Psoas muscle (tissue), 8 donors: ENCODE data around the gene MOCS3. TPM values are rescaled to one million over a fixed set of nuclear protein-coding genes. Genes with fewer than 3 reads are reported as not detected.

Experiments
- ATAC-seq, 4 donors: fragments of 200-7000 bp; cut with Tn5 transposase; one replicate each; pipeline ENCODE4 v1.9.1; 2020; ENCODE audit warnings: moderate library complexity in 3 of 4, mild to moderate bottlenecking in 2 of 4
- DNase-seq, 2 donors: peaks; one replicate each; pipeline ENCODE4 v3.0.0-alpha.2; 2020
- H3K27ac ChIP-seq: fragments of 200-600 bp; one replicate; pipeline ENCODE4 v1.8.0; 2022
- H3K27me3 ChIP-seq, 3 donors: fragments of 200-600 bp in 1 of 3; one replicate each; pipeline versions ENCODE4 v1.6.1 to v1.8.0; 2013 to 2022; ENCODE audit warnings: low read length in 2 of 3, mild to moderate bottlenecking in 2 of 3, moderate library complexity in 1 of 3; ENCODE audit not compliant: insufficient read depth in 3 of 3
- H3K36me3 ChIP-seq, 2 donors: fragments of 200-600 bp in 1 of 2; one replicate each; pipeline versions ENCODE4 v1.6.1 to v1.8.0; 2013 to 2022; ENCODE audit warnings: low read depth in 1 of 2, mild to moderate bottlenecking in 1 of 2, moderate library complexity in 1 of 2; ENCODE audit not compliant: insufficient read depth in 1 of 2
- H3K4me1 ChIP-seq: fragments of 200-600 bp; one replicate; pipeline ENCODE4 v1.8.0; 2022
- H3K4me3 ChIP-seq: fragments of 200-600 bp; one replicate; pipeline ENCODE4 v1.8.0; 2022; ENCODE audit warnings: mild to moderate bottlenecking
- H3K9me3 ChIP-seq: fragments of 200-600 bp; one replicate; pipeline ENCODE4 v1.8.0; 2022
- WGBS, 3 donors: extraction: QIAGEN DNeasy Blood & Tissue Kit; methylation state at CpG; one replicate each; pipeline versions ENCODE4 v1.1.6 to v1.1.7; 2013; 5-methylcytosine and 5-hydroxymethylcytosine counted together
- intact Hi-C, 2 donors: fragments of 100-400 bp; cut with DNase I; formaldehyde crosslinking; loops; one replicate each; pipeline versions ENCODE4 v1.11.0 to v1.14.2; 2022
- polyA plus RNA-seq, 3 donors: library from polyadenylated mRNA; stranded (reverse); fragments of 200-250 nt; gene quantifications; one replicate each; pipeline ENCODE4 v1.2.3, GENCODE V29; 2013
- total RNA-seq, 4 donors: library from RNA; stranded (reverse); fragmentation: NEBNext Ultra II Directional in 2 of 4; extraction: Animal tissue kit (Norgen Biotek cat#: 25700) in 2 of 4; gene quantifications; one replicate each; pipeline versions ENCODE4 v1.2.1 to v1.2.4, GENCODE V29; 2021 to 2023
- TF ChIP-seq, protein P1 (sequence below): fragments of 200-600 bp; IDR thresholded peaks from one replicate; pipeline ENCODE4 v1.8.0; 2022; ENCODE audit warnings: antibody characterized with exemption
- donor health status: healthy with polysubstance abuse.
- donor health status: DM: no; HTN: no; CAD: no; lungs with moderate emphysema.
- donor health status: Bipolar disorder and iron deficiency.
- donor health status: healthy.
- donor health status: DM: yes; HTN: yes; CAD: no.
- donor health status: DM: no; HTN: no; CAD: no.
- donor health status: DM: no; HTN: no; CAD: no.
- donor health status: DM: yes; HTN: yes; CAD: no.

The MOCS3 gene
- total and polyA plus RNA-seq, 7 donors: 2.1 to 5.9 (median 3.5) TPM

GRCh38 chr20:51001430-51002265 is 43.0 kb downstream of the MOCS3 start:
- no peaks in the 10 kb centered on the region for H3K9me3 ChIP-seq
- no peaks in the 10 kb centered on the region for H3K36me3 ChIP-seq
- no peak for DNase-seq
- no peak for ATAC-seq
- no peak overlapping the region for H3K27ac ChIP-seq
- WGBS, 3 donors: 54 to 56% (median 54%) methylated on average over 20 of the region's 20 CpGs
- peaks cover 0 to 40% (median 12%) of the 10 kb centered on the region in 3 donors for H3K27me3 ChIP-seq
- intact Hi-C loops: no loop called here
- no peaks in the 10 kb centered on the region for H3K4me1 ChIP-seq
- no peak overlapping the region for H3K4me3 ChIP-seq
- TF ChIP-seq, protein P1, sequence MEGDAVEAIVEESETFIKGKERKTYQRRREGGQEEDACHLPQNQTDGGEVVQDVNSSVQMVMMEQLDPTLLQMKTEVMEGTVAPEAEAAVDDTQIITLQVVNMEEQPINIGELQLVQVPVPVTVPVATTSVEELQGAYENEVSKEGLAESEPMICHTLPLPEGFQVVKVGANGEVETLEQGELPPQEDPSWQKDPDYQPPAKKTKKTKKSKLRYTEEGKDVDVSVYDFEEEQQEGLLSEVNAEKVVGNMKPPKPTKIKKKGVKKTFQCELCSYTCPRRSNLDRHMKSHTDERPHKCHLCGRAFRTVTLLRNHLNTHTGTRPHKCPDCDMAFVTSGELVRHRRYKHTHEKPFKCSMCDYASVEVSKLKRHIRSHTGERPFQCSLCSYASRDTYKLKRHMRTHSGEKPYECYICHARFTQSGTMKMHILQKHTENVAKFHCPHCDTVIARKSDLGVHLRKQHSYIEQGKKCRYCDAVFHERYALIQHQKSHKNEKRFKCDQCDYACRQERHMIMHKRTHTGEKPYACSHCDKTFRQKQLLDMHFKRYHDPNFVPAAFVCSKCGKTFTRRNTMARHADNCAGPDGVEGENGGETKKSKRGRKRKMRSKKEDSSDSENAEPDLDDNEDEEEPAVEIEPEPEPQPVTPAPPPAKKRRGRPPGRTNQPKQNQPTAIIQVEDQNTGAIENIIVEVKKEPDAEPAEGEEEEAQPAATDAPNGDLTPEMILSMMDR: no peak

GRCh38 chr20:51002633-51003032 is 44.0 kb downstream of the MOCS3 start:
- intact Hi-C loops: no loop called here
- TF ChIP-seq, protein P1: no peak
- no peak overlapping the region for H3K4me3 ChIP-seq
- DNase-seq (no peak), ATAC-seq (no peak)
- no peaks in the 10 kb centered on the region for H3K36me3 ChIP-seq
- H3K9me3 ChIP-seq: no peaks in the 10 kb centered on the region
- WGBS, 3 donors: 75 to 92% (median 77%) methylated on average over 7 of the region's 7 CpGs
- H3K4me1 ChIP-seq: no peaks in the 10 kb centered on the region
- no peak overlapping the region for H3K27ac ChIP-seq
- H3K27me3 ChIP-seq: peaks cover 0 to 40% (median 12%) of the 10 kb centered on the region in 3 donors

DNA sequence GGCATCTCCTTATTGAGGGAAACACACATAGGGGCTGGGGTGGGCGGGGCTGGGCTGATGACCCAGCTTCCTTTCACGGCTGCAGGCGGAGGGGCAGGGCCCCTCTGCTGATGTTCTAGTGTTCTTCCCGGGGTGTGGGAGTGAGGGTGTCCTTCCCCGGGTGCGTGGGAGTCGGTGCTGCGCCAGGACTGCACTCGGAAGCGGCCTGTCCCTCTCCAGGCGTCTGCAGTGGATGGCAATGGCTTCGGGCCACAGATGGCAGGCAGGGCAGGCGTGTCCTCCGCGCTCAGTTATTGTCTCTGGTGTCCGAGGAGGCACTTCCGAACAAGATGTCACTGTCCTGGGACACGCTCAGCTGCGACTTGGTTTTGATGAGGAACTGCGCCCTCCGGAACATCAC is 45.1 kb downstream of the MOCS3 start:
- Histone ChIP-seq H3K27ac (no peak overlapping the region), H3K27me3 (peaks cover 0 to 35% (median 10%) of the 10 kb centered on the region in 3 donors), H3K4me1 (no peaks in the 10 kb centered on the region), H3K9me3 (no peaks in the 10 kb centered on the region), H3K36me3 (no peaks in the 10 kb centered on the region), H3K4me3 (no peak overlapping the region)
- ATAC-seq: no peak
- TF ChIP-seq, protein P1: no peak
- no peak for DNase-seq
- WGBS, 3 donors: 68 to 72% (median 69%) methylated on average over 21 of the region's 21 CpGs
- intact Hi-C loops: no loop called here

DNA sequence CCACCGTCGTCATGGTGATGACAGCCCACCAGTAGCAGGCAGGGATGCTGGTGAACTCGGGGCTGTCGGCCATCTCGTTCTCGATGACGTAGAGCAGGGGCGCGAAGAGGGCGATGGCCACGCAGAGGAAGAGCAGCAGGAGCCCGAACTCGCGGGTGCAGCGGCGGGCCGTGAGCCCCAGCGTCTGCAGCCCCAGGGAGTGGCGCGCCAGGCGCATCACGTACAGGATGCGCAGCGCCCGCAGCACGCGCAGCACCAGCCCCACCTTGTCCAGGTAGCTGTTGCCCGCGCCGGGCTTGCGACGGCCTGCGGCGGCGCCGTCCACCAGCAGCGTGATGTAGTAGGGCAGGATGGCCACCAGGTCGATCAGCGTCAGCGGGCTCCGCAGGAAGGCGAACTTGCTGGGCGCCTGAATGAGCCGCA is 45.7 kb downstream of the MOCS3 start:
- intact Hi-C loops: no loop called here
- Histone ChIP-seq H3K36me3 (no peaks in the 10 kb centered on the region), H3K27ac (no peak overlapping the region), H3K4me3 (no peak overlapping the region), H3K27me3 (peaks cover 0 to 29% (median 10%) of the 10 kb centered on the region in 3 donors), H3K4me1 (no peaks in the 10 kb centered on the region), H3K9me3 (no peaks in the 10 kb centered on the region)
- ATAC-seq: no peak
- 90 to 96% (median 92%) methylated on average over 44 of the region's 44 CpGs for WGBS, 3 donors
- TF ChIP-seq, protein P1: no peak
- no peak for DNase-seq
